Suppressor macrophage treated with lipopolysaccharide for 1 hour (primary cell): Measurements from ENCODE around the gene FOXP1.
"Not testable (repeated sequence)": the region's sequence is repeated elsewhere in the genome, so short reads cannot be mapped to it uniquely, and the experiment has no call there.

Source experiments
- DNase-seq, 3 donors: peaks; one replicate each; pipeline ENCODE4 v3.0.0-alpha.2; 2020 to 2022

FOXP1 gene

GRCh38 chr3:71446734-71447133, 136.8 kb downstream of the FOXP1 start:
- no peak for DNase-seq

- DNase-seq, result no peak
Measured at GRCh38 chr3:71446260-71446659, 137.3 kb downstream of the FOXP1 start.

- DNase-seq, result no peak
Measured at GRCh38 chr3:71444861-71445259, 138.7 kb downstream of the FOXP1 start.

- DNase-seq, result peak; percentile 79 to 86 (median 82)
Measured at GRCh38 chr3:71444028-71444860, 139.3 kb downstream of the FOXP1 start.

- no peak for DNase-seq
Measured at GRCh38 chr3:71443332-71443731, 140.2 kb downstream of the FOXP1 start.

GRCh38 chr3:71442652-71443042, 140.9 kb downstream of the FOXP1 start:
- no peak for DNase-seq

- DNase-seq, result no peak
Measured at GRCh38 chr3:71441925-71442651, 141.4 kb downstream of the FOXP1 start.

- DNase-seq, result no peak
Measured at GRCh38 chr3:71441217-71441924, 142.2 kb downstream of the FOXP1 start.

GRCh38 chr3:71438904-71439303, 144.6 kb downstream of the FOXP1 start:
- DNase-seq, result no peak

- DNase-seq, result no peak
Measured at GRCh38 chr3:71438071-71438685, 145.3 kb downstream of the FOXP1 start.

- no peak for DNase-seq
Measured at GRCh38 chr3:71436337-71436736, 147.2 kb downstream of the FOXP1 start.

GRCh38 chr3:71435836-71436235, 147.7 kb downstream of the FOXP1 start:
- DNase-seq, result not testable (repeated sequence)

GRCh38 chr3:71433631-71434030, 149.9 kb downstream of the FOXP1 start:
- no peak for DNase-seq

GRCh38 chr3:71432044-71432975, 151.2 kb downstream of the FOXP1 start:
- no peak for DNase-seq

GRCh38 chr3:71430941-71431552, 152.5 kb downstream of the FOXP1 start:
- no peak for DNase-seq

- no peak for DNase-seq
Measured at GRCh38 chr3:71429597-71429988, 153.9 kb downstream of the FOXP1 start.

GRCh38 chr3:71428841-71429596, 154.5 kb downstream of the FOXP1 start:
- DNase-seq, result peak; percentile 36 to 58 (median 43)

- no peak for DNase-seq
Measured at GRCh38 chr3:71425491-71426071, 157.9 kb downstream of the FOXP1 start.

- DNase-seq, result no peak
Measured at GRCh38 chr3:71423151-71423906, 160.2 kb downstream of the FOXP1 start.
